Ovary (tissue), 3 donors: ENCODE measurements around the gene USH2A.

Source experiments
- CTCF ChIP-seq, 3 donors: fragments of 450-650 bp in 2 of 3; fragments of 200-600 bp in 1 of 3; IDR thresholded peaks; one replicate each; pipeline versions ENCODE4 v1.5.1 to v1.8.0; 2016 to 2022; ENCODE audit warnings: antibody characterized with exemption in 3 of 3, mild to moderate bottlenecking in 1 of 3
- EP300 ChIP-seq: sonication (generic); formaldehyde crosslinking; IDR thresholded peaks from one replicate; pipeline ENCODE4 v1.6.1; 2017; ENCODE audit warnings: antibody characterized with exemption
- POLR2A ChIP-seq: fragments of 450-650 bp; IDR thresholded peaks from one replicate; pipeline ENCODE4 v1.6.1; 2017; ENCODE audit warnings: antibody characterized with exemption, mild to moderate bottlenecking, moderate library complexity
- donor health status: DM: no; HTN: no; CAD: no.

GRCh38 chr1:215600258-215600792 lies 822.9 kb downstream of the USH2A start:
- TF ChIP-seq CTCF (IDR thresholded peaks at IDR 0.05): no peak
- no peak for TF ChIP-seq POLR2A
- no peak for TF ChIP-seq EP300
